Measurements from ENCODE around the gene DISP3.

- TF ChIP-seq SMC3 (conservative IDR thresholded peaks at IDR 0.05; ENCODE audit: insufficient read depth, low read depth, low read length) (no peak), SRF (CRISPR knock-in tag; IDR thresholded peaks at IDR 0.05) (no peak), RBM17 (IDR thresholded peaks at IDR 0.05; ENCODE audit: borderline replicate concordance, low read depth, low read length) (no peak), CTCF (IDR thresholded peaks at IDR 0.05 in 2 of 3, conservative IDR thresholded peaks at IDR 0.05 in 1 of 3; ENCODE audit: insufficient read depth in 2 of 3, low read depth in 1 of 3, low read length in 3 of 3) (no peak), ELK1 (CRISPR knock-in tag; IDR thresholded peaks at IDR 0.05) (no peak), ZBTB33 (CRISPR knock-in tag; IDR thresholded peaks at IDR 0.05) (no peak), FOXP1 (CRISPR knock-in tag; IDR thresholded peaks at IDR 0.05) (no peak), ZNF324 (CRISPR knock-in tag; IDR thresholded peaks at IDR 0.05) (no peak)
Measured at GRCh38 chr1:11569954-11570353, 91.0 kb downstream of the DISP3 start.
